C4-2B (cell line): ENCODE results near the gene MSX1.

Source experiments
- H3K27ac ChIP-seq: fragments of 450-650 bp; 2 replicates; pipeline ENCODE4 v1.5.1; 2017
- CTCF ChIP-seq: fragments of 450-650 bp; conservative IDR thresholded peaks from 2 replicates; pipeline ENCODE4 v1.5.1; 2017; ENCODE audit warnings: mild to moderate bottlenecking
- ZFX ChIP-seq: fragments of 450-650 bp; IDR thresholded peaks from 2 replicates; pipeline ENCODE4 v1.6.1; 2017

Gene MSX1

DNA sequence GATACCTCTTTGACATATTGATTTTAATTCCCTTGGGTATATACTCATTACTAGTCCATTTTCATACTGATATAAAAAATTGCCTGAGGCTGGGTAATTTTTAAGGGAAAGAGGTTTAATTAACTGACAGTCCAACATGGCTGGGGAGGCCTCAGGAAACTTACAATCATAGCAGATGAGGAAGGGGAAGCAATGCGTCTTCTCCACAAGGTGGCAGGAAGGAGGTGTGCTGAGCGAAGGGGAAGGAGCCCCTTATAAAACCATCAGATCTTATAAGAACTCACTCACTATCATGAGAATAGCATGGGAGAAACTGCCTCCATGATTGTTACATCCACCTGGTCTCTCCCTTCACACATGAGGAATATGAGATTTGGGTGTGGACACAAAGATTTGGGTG lies 42.4 kb downstream of the MSX1 start:
- no peak overlapping the region for H3K27ac ChIP-seq
- peak; percentile 19 for TF ChIP-seq CTCF
- no peak for TF ChIP-seq ZFX

DNA sequence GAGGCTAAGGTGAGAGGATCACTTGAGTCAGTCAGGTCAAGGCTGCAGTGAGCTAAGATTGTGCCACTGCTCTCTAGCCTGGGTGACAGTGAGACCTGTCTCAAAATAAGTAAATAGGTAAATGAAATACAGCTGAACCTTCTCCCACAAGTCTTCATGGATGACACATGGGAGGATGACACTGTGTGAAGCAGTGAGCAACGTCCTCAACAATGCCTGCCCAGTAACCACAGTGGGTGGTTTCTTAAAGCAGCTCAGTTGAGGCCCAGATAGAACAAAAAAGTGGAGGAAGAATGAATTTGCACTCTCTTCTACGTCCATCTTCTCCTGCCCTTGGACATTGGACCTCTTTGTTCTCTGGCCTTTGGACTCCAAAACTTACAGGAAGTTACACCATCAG lies 52.7 kb downstream of the MSX1 start:
- no peak overlapping the region for H3K27ac ChIP-seq
- TF ChIP-seq CTCF = no peak
- TF ChIP-seq ZFX = no peak

GRCh38 chr4:4913147-4913561 lies 53.7 kb downstream of the MSX1 start:
- H3K27ac ChIP-seq = no peak overlapping the region
- no peak for TF ChIP-seq ZFX
- no peak for TF ChIP-seq CTCF
